ENCODE measurements around the gene SLC23A2.

DNA sequence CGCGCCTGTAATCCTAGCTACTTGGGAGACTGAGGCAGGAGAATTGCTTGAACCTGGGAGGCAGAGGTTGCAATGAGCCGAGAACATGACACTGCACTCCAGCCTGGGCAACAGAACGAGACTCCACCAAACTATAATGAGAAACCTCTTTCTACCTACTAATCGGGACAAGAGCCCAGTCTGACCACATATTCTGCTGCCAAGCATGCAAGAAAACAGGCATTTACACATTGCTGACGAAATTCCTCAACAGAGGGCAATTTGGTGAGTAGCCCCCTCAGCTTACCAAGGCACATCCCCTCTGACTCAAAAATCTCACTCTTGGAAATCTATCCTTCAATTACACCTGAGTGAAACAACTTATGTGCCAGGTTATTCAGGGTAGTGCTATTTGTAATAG, 81.2 kb downstream of the SLC23A2 start:
- TF ChIP-seq EZH2 (IDR thresholded peaks at IDR 0.05): no peak
- TF ChIP-seq POLR2AphosphoS5 (IDR thresholded peaks at IDR 0.05; ENCODE audit: borderline replicate concordance, low read depth, low read length): no peak
- no peak for TF ChIP-seq FOXP2 (optimal IDR thresholded peaks at IDR 0.05; ENCODE audit: control extremely low read depth, extremely low read length, insufficient read depth)

Data from SK-N-MC (cell line).